Stimulated activated CD4-positive, alpha-beta T cell treated with anti-CD3 and anti-CD28 coated beads, TNF-alpha, amount 100 ng/mL, for 1 hour (primary cell): Measurements from ENCODE around the gene ZEB2.

Experiments
- DNase-seq, 3 donors: peaks; one replicate each; pipeline ENCODE4 v3.0.0-alpha.2; 2020; ENCODE audit warnings: low read depth in 3 of 3, low spot score in 1 of 3

The ZEB2 gene

GRCh38 chr2:144429396-144430112, 90.4 kb downstream of the ZEB2 start:
- DNase-seq: no peak

GRCh38 chr2:144426981-144427479, 92.9 kb downstream of the ZEB2 start:
- DNase-seq: no peak

GRCh38 chr2:144426355-144426754, 93.6 kb downstream of the ZEB2 start:
- DNase-seq: no peak

GRCh38 chr2:144424559-144425240, 95.2 kb downstream of the ZEB2 start:
- DNase-seq: no peak

GRCh38 chr2:144421606-144422510, 98.1 kb downstream of the ZEB2 start:
- no peak for DNase-seq

GRCh38 chr2:144419218-144419617, 100.7 kb downstream of the ZEB2 start:
- no peak for DNase-seq

GRCh38 chr2:144415386-144415785, 104.5 kb downstream of the ZEB2 start:
- no peak for DNase-seq

GRCh38 chr2:144414324-144414845, 105.5 kb downstream of the ZEB2 start:
- no peak for DNase-seq

GRCh38 chr2:144412709-144413108, 107.2 kb downstream of the ZEB2 start:
- DNase-seq: no peak

- no peak for DNase-seq
These were observed 108.4 kb downstream of the ZEB2 start for GRCh38 chr2:144411473-144411872.

- no peak for DNase-seq
These were observed 110.7 kb downstream of the ZEB2 start for GRCh38 chr2:144409241-144409640.

- DNase-seq: no peak
These were observed 112.7 kb downstream of the ZEB2 start for GRCh38 chr2:144407262-144407661.

- DNase-seq: no peak
These were observed 113.7 kb downstream of the ZEB2 start for GRCh38 chr2:144405982-144406788.

- no peak for DNase-seq
These were observed 114.6 kb downstream of the ZEB2 start for GRCh38 chr2:144405321-144405720.

- no peak for DNase-seq
These were observed 115.2 kb downstream of the ZEB2 start for GRCh38 chr2:144404586-144405314.

GRCh38 chr2:144403933-144404332, 116.0 kb downstream of the ZEB2 start:
- DNase-seq: no peak

GRCh38 chr2:144402251-144402650, 117.7 kb downstream of the ZEB2 start:
- DNase-seq: no peak

GRCh38 chr2:144401036-144401435, 118.9 kb downstream of the ZEB2 start:
- no peak for DNase-seq

GRCh38 chr2:144396318-144396717, 123.6 kb downstream of the ZEB2 start:
- DNase-seq: no peak
